ENCODE data around the gene ACTR2.

DNA sequence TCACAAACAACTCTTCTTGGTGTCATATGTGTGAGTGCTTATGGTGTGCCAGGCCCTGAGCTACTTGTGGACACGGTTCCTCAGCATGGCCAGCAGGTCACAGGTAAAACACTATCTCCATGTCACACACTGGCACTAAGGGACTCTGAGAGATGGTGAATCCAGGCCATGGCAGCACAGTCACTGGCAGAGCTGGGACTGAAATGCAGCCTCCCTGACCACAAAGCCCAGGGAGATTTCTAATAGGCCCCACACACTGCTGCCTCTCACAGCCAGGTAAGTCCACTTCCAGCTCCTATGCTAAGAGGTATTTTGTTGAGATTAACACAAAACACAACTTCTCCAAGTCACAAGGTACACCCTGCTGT, 92.0 kb downstream of the ACTR2 start:
- TF ChIP-seq POLR2AphosphoS5 (IDR thresholded peaks at IDR 0.05) (no peak), POLR2A (IDR thresholded peaks at IDR 0.05) (no peak), EP300 (IDR thresholded peaks at IDR 0.05) (no peak)
- TF ChIP-seq, protein P1, sequence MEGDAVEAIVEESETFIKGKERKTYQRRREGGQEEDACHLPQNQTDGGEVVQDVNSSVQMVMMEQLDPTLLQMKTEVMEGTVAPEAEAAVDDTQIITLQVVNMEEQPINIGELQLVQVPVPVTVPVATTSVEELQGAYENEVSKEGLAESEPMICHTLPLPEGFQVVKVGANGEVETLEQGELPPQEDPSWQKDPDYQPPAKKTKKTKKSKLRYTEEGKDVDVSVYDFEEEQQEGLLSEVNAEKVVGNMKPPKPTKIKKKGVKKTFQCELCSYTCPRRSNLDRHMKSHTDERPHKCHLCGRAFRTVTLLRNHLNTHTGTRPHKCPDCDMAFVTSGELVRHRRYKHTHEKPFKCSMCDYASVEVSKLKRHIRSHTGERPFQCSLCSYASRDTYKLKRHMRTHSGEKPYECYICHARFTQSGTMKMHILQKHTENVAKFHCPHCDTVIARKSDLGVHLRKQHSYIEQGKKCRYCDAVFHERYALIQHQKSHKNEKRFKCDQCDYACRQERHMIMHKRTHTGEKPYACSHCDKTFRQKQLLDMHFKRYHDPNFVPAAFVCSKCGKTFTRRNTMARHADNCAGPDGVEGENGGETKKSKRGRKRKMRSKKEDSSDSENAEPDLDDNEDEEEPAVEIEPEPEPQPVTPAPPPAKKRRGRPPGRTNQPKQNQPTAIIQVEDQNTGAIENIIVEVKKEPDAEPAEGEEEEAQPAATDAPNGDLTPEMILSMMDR (IDR thresholded peaks at IDR 0.05) = no peak
